ENCODE data around the gene STK40.

Gene STK40

GRCh38 chr1:36343651-36344394, 41.9 kb downstream of the STK40 start:
- no peak for DNase-seq (ENCODE audit: low read depth)

- no peak for DNase-seq (ENCODE audit: low read depth)
These were observed 43.1 kb downstream of the STK40 start for GRCh38 chr1:36342426-36343185.

GRCh38 chr1:36341626-36342320, 44.0 kb downstream of the STK40 start:
- no peak for DNase-seq (ENCODE audit: low read depth)

- DNase-seq (ENCODE audit: low read depth) = no peak
These were observed 46.1 kb downstream of the STK40 start for GRCh38 chr1:36339615-36340014.

- no peak for DNase-seq (ENCODE audit: low read depth)
These were observed 46.5 kb downstream of the STK40 start for GRCh38 chr1:36339215-36339614.

- DNase-seq (ENCODE audit: low read depth) = no peak
These were observed 47.9 kb downstream of the STK40 start for GRCh38 chr1:36337830-36338229.

GRCh38 chr1:36330940-36331339, 54.8 kb downstream of the STK40 start:
- DNase-seq (ENCODE audit: low read depth) = no peak

GRCh38 chr1:36329817-36330216, 55.9 kb downstream of the STK40 start:
- no peak for DNase-seq (ENCODE audit: low read depth)

GRCh38 chr1:36328713-36329112, 57.0 kb downstream of the STK40 start:
- DNase-seq (ENCODE audit: low read depth) = no peak

GRCh38 chr1:36328088-36328480, 57.6 kb downstream of the STK40 start:
- DNase-seq (ENCODE audit: low read depth) = no peak

- DNase-seq (ENCODE audit: low read depth) = no peak
These were observed 58.2 kb downstream of the STK40 start for GRCh38 chr1:36327421-36328087.

GRCh38 chr1:36326499-36326898, 59.2 kb downstream of the STK40 start:
- DNase-seq (ENCODE audit: low read depth) = no peak

- no peak for DNase-seq (ENCODE audit: low read depth)
These were observed 61.4 kb downstream of the STK40 start for GRCh38 chr1:36324353-36324703.

- no peak for DNase-seq (ENCODE audit: low read depth)
These were observed 61.9 kb downstream of the STK40 start, which contains the start of gene EVA1B for GRCh38 chr1:36323636-36324352. Gene EVA1B, minus strand, starts transcription at chr1:36323645. Its CDS starts 608 bp downstream, at chr1:36323037.

GRCh38 chr1:36322786-36323635, 62.7 kb downstream of the STK40 start:
- no peak for DNase-seq (ENCODE audit: low read depth)

- DNase-seq (ENCODE audit: low read depth) = no peak
These were observed 63.5 kb downstream of the STK40 start for GRCh38 chr1:36322041-36322785.

GRCh38 chr1:36321119-36321951, 64.4 kb downstream of the STK40 start:
- no peak for DNase-seq (ENCODE audit: low read depth)

- no peak for DNase-seq (ENCODE audit: low read depth)
These were observed 65.0 kb downstream of the STK40 start for GRCh38 chr1:36320767-36321118.

- DNase-seq (ENCODE audit: low read depth) = no peak
These were observed 65.4 kb downstream of the STK40 start for GRCh38 chr1:36320291-36320761.
